ENCODE results near the gene PODN. TPM values are rescaled to one million over a fixed set of nuclear protein-coding genes. Genes with fewer than 3 reads are reported as not detected.

Gene PODN
- total and polyA plus RNA-seq, 11 donors = 5.2 to 61.8 (median 16.7) TPM

GRCh38 chr1:53047737-53048736, 14.0 kb upstream of the PODN start:
- WGBS, 4 donors = 51 to 68% (median 60%) methylated on average over 5 of the region's 5 CpGs
- TF ChIP-seq POLR2A (IDR thresholded peaks at IDR 0.05) = no peak
- TF ChIP-seq, protein P1, sequence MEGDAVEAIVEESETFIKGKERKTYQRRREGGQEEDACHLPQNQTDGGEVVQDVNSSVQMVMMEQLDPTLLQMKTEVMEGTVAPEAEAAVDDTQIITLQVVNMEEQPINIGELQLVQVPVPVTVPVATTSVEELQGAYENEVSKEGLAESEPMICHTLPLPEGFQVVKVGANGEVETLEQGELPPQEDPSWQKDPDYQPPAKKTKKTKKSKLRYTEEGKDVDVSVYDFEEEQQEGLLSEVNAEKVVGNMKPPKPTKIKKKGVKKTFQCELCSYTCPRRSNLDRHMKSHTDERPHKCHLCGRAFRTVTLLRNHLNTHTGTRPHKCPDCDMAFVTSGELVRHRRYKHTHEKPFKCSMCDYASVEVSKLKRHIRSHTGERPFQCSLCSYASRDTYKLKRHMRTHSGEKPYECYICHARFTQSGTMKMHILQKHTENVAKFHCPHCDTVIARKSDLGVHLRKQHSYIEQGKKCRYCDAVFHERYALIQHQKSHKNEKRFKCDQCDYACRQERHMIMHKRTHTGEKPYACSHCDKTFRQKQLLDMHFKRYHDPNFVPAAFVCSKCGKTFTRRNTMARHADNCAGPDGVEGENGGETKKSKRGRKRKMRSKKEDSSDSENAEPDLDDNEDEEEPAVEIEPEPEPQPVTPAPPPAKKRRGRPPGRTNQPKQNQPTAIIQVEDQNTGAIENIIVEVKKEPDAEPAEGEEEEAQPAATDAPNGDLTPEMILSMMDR (IDR thresholded peaks at IDR 0.05) = no peak
- peaks cover 5 to 49% (median 36%) of the 10 kb centered on the region in 12 donors for H3K4me1 ChIP-seq
- H3K4me3 ChIP-seq = no peak overlapping the region
- no peak for DNase-seq
- no peaks in the 10 kb centered on the region for H3K27me3 ChIP-seq
- H3K9me3 ChIP-seq = no peaks in the 10 kb centered on the region
- H3K27ac ChIP-seq = peak overlapping the region in 8 of 12 donors; percentile 2 to 63 (median 30)
- intact Hi-C loops (cut with DNase I) = no loop called here
- H3K36me3 ChIP-seq = peaks cover 0 to 59% (median 29%) of the 10 kb centered on the region in 9 donors
- ATAC-seq = peak in 3 of 4 donors; percentile 38 to 50 (median 44)

DNA sequence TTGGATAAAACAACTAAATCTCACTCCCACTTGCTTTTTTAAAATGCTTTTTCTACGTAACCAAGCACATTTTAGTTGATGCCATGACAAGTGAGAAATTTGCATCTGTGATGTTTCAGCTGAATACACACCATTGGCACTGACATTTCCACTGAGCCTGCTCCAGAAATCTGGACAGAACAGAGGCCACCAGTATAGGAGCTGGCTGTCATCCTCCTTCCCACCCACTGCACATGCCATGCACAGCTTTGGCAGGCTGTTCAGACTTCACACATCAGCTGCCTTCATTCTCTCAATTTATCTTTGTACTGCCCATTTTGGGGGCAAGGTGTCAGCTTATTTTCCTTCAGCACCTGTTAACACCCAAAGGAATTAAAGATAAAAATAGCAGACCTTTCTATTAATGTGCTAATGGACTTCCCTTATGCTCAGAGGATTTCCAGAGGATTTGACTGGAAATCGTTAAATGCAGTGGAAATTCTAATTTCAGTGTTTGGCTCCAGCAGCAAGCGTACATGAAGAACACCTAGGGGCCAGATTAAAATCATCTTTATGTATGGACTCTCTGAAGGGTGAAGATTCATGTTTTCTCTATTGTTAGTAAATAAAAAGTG, 12.9 kb upstream of the PODN start:
- TF ChIP-seq POLR2A (IDR thresholded peaks at IDR 0.05) = no peak
- TF ChIP-seq, protein P1 (IDR thresholded peaks at IDR 0.05) = no peak
- Histone ChIP-seq H3K4me3 (no peak overlapping the region), H3K27me3 (no peaks in the 10 kb centered on the region), H3K36me3 (peaks cover 0 to 63% (median 34%) of the 10 kb centered on the region in 9 donors), H3K9me3 (no peaks in the 10 kb centered on the region), H3K4me1 (peaks cover 5 to 49% (median 36%) of the 10 kb centered on the region in 12 donors), H3K27ac (peak overlapping the region in 10 of 12 donors; percentile 19 to 63 (median 52))
- intact Hi-C loops (cut with DNase I) = no loop called here
- ATAC-seq (peak; percentile 94 to 97 (median 95)), DNase-seq (peak in 4 of 5 donors; percentile 42 to 76 (median 56))
- WGBS, 4 donors = 29 to 41% (median 36%) methylated on average over 3 of the region's 3 CpGs

DNA sequence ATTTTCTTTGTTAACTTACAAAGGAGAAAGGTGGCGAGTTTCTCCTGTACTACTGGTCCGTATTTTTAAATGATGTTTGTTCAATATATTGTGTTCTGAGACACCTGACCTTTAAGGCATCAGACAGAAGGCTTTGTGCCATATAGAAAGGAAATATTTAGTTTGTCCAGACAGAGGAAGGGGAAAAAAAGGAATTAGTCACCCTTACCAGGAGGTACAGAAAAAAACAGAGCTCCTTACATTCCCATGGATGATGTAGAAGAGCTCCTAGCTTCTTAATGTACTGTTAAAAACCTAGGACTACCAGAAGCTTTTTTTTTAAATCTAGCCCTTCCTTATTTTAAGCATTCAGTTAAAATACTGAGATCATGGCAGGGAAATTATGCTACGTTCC, 12.4 kb upstream of the PODN start:
- no peak for ATAC-seq
- H3K27ac ChIP-seq = peak overlapping the region in 10 of 12 donors; percentile 1 to 63 (median 44)

More for the DNA sequence above, 12.4 kb upstream of the PODN start:
- DNase-seq = no peak
- H3K27me3 ChIP-seq = no peaks in the 10 kb centered on the region
- intact Hi-C loops (cut with DNase I) = no loop called here
- H3K4me3 ChIP-seq = no peak overlapping the region
- peaks cover 5 to 49% (median 36%) of the 10 kb centered on the region in 12 donors for H3K4me1 ChIP-seq
- H3K9me3 ChIP-seq = no peaks in the 10 kb centered on the region
- WGBS, 4 donors = 66 to 74% (median 69%) methylated on average over 3 of the region's 3 CpGs
- peaks cover 0 to 58% (median 37%) of the 10 kb centered on the region in 9 donors for H3K36me3 ChIP-seq
- TF ChIP-seq, protein P1 (IDR thresholded peaks at IDR 0.05) = no peak
- TF ChIP-seq POLR2A (IDR thresholded peaks at IDR 0.05) = no peak
